ENCODE results near the gene CCL17.

- TF ChIP-seq POLR2A (IDR thresholded peaks at IDR 0.05; ENCODE audit: low read depth, low read length): no peak
- no peak for TF ChIP-seq YY1 (IDR thresholded peaks at IDR 0.05; ENCODE audit: low read depth, low read length)
- no peak for TF ChIP-seq MEF2A (IDR thresholded peaks at IDR 0.05; ENCODE audit: insufficient read depth, low read depth, low read length)
- TF ChIP-seq, protein P1, sequence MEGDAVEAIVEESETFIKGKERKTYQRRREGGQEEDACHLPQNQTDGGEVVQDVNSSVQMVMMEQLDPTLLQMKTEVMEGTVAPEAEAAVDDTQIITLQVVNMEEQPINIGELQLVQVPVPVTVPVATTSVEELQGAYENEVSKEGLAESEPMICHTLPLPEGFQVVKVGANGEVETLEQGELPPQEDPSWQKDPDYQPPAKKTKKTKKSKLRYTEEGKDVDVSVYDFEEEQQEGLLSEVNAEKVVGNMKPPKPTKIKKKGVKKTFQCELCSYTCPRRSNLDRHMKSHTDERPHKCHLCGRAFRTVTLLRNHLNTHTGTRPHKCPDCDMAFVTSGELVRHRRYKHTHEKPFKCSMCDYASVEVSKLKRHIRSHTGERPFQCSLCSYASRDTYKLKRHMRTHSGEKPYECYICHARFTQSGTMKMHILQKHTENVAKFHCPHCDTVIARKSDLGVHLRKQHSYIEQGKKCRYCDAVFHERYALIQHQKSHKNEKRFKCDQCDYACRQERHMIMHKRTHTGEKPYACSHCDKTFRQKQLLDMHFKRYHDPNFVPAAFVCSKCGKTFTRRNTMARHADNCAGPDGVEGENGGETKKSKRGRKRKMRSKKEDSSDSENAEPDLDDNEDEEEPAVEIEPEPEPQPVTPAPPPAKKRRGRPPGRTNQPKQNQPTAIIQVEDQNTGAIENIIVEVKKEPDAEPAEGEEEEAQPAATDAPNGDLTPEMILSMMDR (IDR thresholded peaks at IDR 0.05 in 2 of 3, conservative IDR thresholded peaks at IDR 0.05 in 1 of 3; ENCODE audit: control insufficient read depth in 2 of 3, extremely low read depth in 1 of 3, insufficient read depth in 1 of 3, low read depth in 3 of 3, low read length in 3 of 3): no peak
- no peak for TF ChIP-seq SREBF2 (IDR thresholded peaks at IDR 0.05; ENCODE audit: low read length)
- no peak for TF ChIP-seq FOXM1 (IDR thresholded peaks at IDR 0.05; ENCODE audit: low read depth, low read length)
- TF ChIP-seq KAT2A (conservative IDR thresholded peaks at IDR 0.05; ENCODE audit: control insufficient read depth, low read depth, low read length): no peak
- no peak for TF ChIP-seq RAD21 (IDR thresholded peaks at IDR 0.05; ENCODE audit: insufficient read depth, low read depth, low read length)
These were observed 13.8 kb upstream of the CCL17 start for GRCh38 chr16:57390636-57391295.
